Choroid plexus epithelial cell (primary cell): ENCODE data around the gene ATAD3B.
A peak's percentile ranks its signal among the peaks of the same experiment; 100 is the strongest.

Source experiments
- DNase-seq: peaks from one replicate; pipeline ENCODE4 v3.0.0-alpha.2; 2010; ENCODE audit warnings: low read depth
- H3K4me3 ChIP-seq: 2 replicates; pipeline ENCODE4 v1.5.1; 2011; ENCODE audit warnings: low read depth, mild to moderate bottlenecking, control low read depth, low read length, moderate library complexity
- CTCF ChIP-seq: conservative IDR thresholded peaks from 2 replicates; pipeline ENCODE4 v1.5.1; 2011; ENCODE audit warnings: low read depth, mild to moderate bottlenecking, control low read depth, inconsistent platforms, low read length, moderate library complexity

ATAD3B gene

DNA sequence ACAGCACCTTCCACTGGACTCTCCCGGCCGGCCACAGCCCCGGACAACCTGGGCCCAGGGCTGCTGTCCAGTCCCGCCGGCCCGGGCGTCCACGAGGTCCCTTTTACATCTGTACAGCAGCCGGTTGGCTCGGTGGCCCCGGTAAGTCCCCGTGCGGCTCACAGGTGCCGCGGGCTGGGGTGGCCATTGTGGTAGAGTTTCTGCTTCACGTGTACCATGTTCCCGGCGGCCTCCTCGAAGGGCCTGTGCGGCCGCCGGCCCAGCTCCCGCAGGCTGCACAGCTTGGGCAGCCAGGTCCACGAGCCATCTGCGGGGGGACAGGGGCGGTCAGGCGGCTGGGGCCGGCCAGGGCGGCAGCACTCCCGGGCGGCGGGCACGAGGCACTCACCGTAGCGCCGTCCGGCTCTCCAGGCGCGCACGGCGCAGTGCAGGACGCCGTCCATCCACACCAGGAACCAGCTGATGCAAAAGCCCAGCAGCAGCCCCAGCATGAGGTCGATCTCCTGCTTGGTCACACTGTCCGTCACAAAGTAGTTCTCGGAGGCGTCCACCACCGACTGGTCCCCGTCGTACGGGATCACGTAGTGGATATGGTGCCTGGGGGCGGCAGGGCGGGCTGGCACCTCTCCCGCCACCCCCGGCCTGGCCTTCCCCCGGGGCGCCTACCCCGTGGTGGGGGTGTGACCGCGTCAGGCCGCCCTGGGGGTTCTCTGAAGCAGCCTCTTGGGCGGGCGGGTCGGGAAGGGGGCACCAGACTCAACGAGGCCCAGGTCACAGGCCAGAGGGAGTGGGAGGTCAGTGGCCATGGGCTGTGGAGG lies 63.8 kb downstream of the ATAD3B start:
- TF ChIP-seq CTCF, result no peak
- no peak for DNase-seq
- no peak overlapping the region for H3K4me3 ChIP-seq

DNA sequence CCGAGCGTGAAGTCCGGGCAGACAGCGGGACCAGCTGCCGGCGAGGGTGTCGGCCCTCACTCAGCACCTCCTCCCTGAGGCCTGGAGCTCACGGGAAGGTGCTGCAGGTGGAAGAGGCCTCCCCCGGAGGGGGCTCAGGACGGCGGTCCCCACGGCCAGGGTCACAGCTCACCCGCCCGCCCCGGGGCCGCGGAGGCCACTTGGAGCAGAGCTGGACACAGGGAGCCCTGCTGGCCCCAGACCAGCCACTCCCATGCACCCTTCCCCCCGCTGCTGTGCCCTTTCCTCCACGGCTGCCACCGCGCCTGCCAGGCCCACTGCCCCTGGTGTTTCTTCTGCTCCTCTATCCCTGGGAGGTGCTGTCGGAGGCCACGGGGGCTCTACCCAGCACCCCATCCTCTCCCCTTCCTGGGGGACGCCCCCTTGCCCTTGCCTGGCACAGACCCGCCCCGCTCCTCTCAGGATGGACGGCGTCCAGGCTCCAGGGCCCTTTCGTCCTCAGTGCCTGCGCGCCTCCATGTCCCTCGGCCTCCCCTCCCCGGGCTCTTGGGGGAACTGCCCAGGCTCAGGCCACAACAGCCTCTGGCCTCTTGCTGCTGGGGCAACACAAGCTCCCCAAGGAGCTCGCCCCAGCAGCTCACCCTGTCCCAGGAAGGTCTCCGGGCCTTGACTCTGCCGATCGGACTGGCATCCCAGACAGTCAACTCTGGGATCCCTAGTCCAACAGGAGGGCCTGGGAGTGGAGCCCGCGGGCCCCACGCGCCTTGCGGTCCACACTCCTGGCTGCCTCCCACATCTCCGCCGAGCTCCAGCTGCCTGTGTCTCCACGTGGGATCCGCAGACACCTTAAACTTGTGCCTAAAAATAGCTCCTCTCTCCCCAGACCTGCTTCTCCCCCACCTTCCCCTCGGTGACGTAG lies 64.7 kb downstream of the ATAD3B start:
- no peak for DNase-seq
- H3K4me3 ChIP-seq, result no peak overlapping the region
- no peak for TF ChIP-seq CTCF

DNA sequence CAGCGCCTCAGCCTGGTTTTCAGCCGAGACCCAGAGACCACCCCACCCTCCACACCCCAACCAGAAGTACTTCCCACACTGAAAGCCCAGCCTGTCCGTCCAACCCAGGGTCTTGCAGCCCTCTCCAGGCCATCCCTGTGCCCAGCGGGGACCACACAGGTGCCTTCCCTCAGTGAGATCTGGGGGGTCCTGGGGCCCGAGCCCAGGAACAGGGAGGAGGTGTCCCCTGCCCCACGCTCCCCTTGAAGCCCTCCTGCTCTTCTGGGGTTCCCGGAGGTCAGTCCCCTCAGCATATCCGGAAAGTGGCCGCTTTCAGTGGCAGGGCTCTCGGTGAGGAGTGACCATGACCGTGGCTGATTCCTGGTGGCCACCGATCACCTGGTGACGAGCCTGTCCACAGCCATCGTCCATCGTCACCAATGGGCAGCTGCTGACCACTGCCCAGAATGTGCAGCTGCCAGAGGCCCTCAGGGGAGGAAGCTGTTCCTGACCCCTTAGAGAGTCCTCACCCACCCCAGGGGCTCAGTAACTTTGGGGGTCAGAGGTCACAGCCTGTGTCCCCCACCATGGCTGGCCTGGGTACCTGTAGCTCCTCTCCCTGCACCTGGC lies 65.5 kb downstream of the ATAD3B start:
- TF ChIP-seq CTCF, result no peak
- H3K4me3 ChIP-seq, result no peak overlapping the region
- DNase-seq, result no peak

DNA sequence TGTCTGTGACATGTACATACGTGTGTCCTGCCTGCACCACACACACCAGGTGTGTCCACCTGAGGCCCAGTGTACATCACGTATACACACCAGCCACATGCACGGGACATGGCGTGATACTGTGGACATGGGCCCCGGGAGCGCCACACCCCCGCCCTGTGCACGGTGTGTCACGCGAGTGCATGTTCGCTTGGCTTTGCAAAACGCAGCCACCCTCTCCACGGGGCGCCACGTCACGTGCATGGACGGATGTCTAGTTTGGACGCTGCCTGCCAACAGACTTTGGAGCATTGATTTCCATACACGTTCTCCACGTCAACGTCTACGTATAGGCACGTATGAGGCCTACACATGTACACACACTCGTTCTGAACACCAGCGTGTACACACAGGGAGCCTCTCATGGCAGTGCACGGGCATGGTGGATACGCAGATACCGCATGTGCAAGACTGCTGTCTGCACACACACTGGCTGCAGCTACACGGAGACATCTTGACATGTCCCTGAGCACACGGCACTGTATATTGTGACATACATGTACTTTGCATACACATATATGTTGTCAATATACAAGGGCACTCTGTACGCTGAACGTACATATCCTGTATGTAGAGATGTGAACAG lies 66.2 kb downstream of the ATAD3B start:
- no peak for TF ChIP-seq CTCF
- H3K4me3 ChIP-seq, result no peak overlapping the region
- no peak for DNase-seq

GRCh38 chr1:1538334-1538733 lies 66.8 kb downstream of the ATAD3B start:
- no peak for DNase-seq
- no peak for TF ChIP-seq CTCF
- no peak overlapping the region for H3K4me3 ChIP-seq

DNA sequence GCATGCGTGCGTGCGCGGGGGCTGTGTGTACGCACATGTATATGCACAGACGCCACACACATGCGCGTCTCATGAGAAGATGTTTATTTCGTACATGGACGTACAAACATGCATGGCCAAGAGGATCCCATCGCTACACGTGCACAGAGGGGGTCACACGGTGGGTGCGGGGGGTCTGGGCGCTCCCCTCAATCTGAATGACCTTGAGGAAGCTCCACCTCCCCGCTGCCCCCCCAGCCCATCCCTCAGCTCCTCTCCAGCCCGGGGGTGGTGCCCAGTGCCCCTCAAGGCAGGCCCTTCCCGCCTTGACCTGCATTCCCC lies 67.4 kb downstream of the ATAD3B start:
- peak overlapping the region; percentile 64 for H3K4me3 ChIP-seq
- no peak for DNase-seq
- TF ChIP-seq CTCF, result no peak
